ENCODE results near the gene ADAT2. TPM values are rescaled to one million over a fixed set of nuclear protein-coding genes. Genes with fewer than 3 reads are reported as not detected.
"Not testable (repeated sequence)": the region's sequence is repeated elsewhere in the genome, so short reads cannot be mapped to it uniquely, and the experiment has no call there.

Gene ADAT2
- total and polyA plus RNA-seq, 9 donors = 5.1 to 18.1 (median 8.7) TPM

DNA sequence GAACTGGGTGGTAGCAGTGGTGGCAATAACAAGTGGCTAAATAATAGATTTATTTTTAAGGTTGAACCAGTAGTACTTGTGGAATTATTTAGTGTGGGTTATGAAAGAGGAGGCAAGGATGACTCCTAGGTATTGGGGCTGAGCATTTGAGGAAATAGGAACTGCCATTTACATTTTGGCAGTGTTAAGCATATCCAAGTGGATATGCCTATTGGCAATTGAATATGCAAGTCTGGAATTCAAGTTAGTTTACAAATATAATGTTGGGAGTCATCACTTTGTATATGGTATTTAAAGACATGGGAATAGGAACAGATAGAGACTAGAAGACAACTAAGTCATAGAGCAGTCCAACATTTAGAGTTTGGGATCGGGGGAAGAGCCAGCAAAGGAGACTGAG, 26.1 kb upstream of the ADAT2 start:
- Histone ChIP-seq H3K27me3 (ENCODE audit: control insufficient read depth, insufficient read depth, low read length) (no peaks in the 10 kb centered on the region), H3K9me3 (replicated peaks; ENCODE audit: control insufficient read depth, low read depth, low read length) (no peaks in the 10 kb centered on the region), H3K27ac (ENCODE audit: low read length) (no peak overlapping the region), H3K36me3 (ENCODE audit: control insufficient read depth, insufficient read depth, low read length) (peaks cover 12% of the 10 kb centered on the region), H3K4me1 (ENCODE audit: control insufficient read depth, insufficient read depth, low read length) (no peaks in the 10 kb centered on the region), H3K4me3 (ENCODE audit: low read length) (no peak overlapping the region)
- no peak for DNase-seq
- WGBS (ENCODE audit: insufficient coverage) = 100% methylated on average over 1 of the region's 1 CpG

DNA sequence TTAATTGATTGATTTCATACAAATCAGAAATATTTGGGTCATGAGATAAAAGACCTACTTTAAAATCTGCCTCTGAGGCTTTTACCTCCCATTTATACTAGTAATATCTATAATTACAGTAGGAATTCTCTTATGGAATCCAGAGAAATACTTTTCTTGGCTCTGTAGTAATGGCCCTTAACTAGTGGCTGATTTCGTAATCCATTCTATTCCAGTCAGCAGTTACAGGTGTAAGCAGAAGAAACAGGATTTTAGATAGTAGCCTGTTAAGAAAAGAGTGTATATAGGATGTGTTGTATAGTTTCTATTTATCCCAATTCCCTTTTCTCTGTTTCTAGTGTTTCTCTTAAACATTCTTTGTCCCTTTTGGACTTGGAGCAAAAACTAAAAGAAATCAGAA, 21.3 kb upstream of the ADAT2 start:
- no peaks in the 10 kb centered on the region for H3K4me1 ChIP-seq (ENCODE audit: control insufficient read depth, insufficient read depth, low read length)
- no peaks in the 10 kb centered on the region for H3K9me3 ChIP-seq (replicated peaks; ENCODE audit: control insufficient read depth, low read depth, low read length)
- H3K36me3 ChIP-seq (ENCODE audit: control insufficient read depth, insufficient read depth, low read length) = peaks cover 9% of the 10 kb centered on the region
- H3K4me3 ChIP-seq (ENCODE audit: low read length) = no peak overlapping the region
- no peaks in the 10 kb centered on the region for H3K27me3 ChIP-seq (ENCODE audit: control insufficient read depth, insufficient read depth, low read length)
- WGBS (ENCODE audit: insufficient coverage) = no CpG with 5 or more reads among the region's 1 CpG
- H3K27ac ChIP-seq (ENCODE audit: low read length) = no peak overlapping the region
- DNase-seq = no peak

- H3K27me3 ChIP-seq (ENCODE audit: control insufficient read depth, insufficient read depth, low read length); H3K9me3 ChIP-seq (replicated peaks; ENCODE audit: control insufficient read depth, low read depth, low read length); H3K36me3 ChIP-seq (ENCODE audit: control insufficient read depth, insufficient read depth, low read length); DNase-seq; H3K4me1 ChIP-seq (ENCODE audit: control insufficient read depth, insufficient read depth, low read length); H3K4me3 ChIP-seq (ENCODE audit: low read length); H3K27ac ChIP-seq (ENCODE audit: low read length): not testable (repeated sequence)
- no CpG with 5 or more reads among the region's 2 CpGs for WGBS (ENCODE audit: insufficient coverage)
These were observed 18.3 kb upstream of the ADAT2 start for GRCh38 chr6:143468823-143469222.

GRCh38 chr6:143468026-143468425, 17.5 kb upstream of the ADAT2 start:
- no peak for DNase-seq
- no peaks in the 10 kb centered on the region for H3K9me3 ChIP-seq (replicated peaks; ENCODE audit: control insufficient read depth, low read depth, low read length)
- no peak overlapping the region for H3K27ac ChIP-seq (ENCODE audit: low read length)
- H3K4me1 ChIP-seq (ENCODE audit: control insufficient read depth, insufficient read depth, low read length) = no peaks in the 10 kb centered on the region
- no peak overlapping the region for H3K4me3 ChIP-seq (ENCODE audit: low read length)
- H3K36me3 ChIP-seq (ENCODE audit: control insufficient read depth, insufficient read depth, low read length) = no peaks in the 10 kb centered on the region
- no peaks in the 10 kb centered on the region for H3K27me3 ChIP-seq (ENCODE audit: control insufficient read depth, insufficient read depth, low read length)

GRCh38 chr6:143465546-143465945, 15.1 kb upstream of the ADAT2 start:
- no peaks in the 10 kb centered on the region for H3K9me3 ChIP-seq (replicated peaks; ENCODE audit: control insufficient read depth, low read depth, low read length)
- 67% methylated on average over 1 of the region's 2 CpGs for WGBS (ENCODE audit: insufficient coverage)
- no peak overlapping the region for H3K4me3 ChIP-seq (ENCODE audit: low read length)
- no peak for DNase-seq
- no peaks in the 10 kb centered on the region for H3K27me3 ChIP-seq (ENCODE audit: control insufficient read depth, insufficient read depth, low read length)
- peaks cover 5% of the 10 kb centered on the region for H3K36me3 ChIP-seq (ENCODE audit: control insufficient read depth, insufficient read depth, low read length)
- no peaks in the 10 kb centered on the region for H3K4me1 ChIP-seq (ENCODE audit: control insufficient read depth, insufficient read depth, low read length)
- no peak overlapping the region for H3K27ac ChIP-seq (ENCODE audit: low read length)

DNA sequence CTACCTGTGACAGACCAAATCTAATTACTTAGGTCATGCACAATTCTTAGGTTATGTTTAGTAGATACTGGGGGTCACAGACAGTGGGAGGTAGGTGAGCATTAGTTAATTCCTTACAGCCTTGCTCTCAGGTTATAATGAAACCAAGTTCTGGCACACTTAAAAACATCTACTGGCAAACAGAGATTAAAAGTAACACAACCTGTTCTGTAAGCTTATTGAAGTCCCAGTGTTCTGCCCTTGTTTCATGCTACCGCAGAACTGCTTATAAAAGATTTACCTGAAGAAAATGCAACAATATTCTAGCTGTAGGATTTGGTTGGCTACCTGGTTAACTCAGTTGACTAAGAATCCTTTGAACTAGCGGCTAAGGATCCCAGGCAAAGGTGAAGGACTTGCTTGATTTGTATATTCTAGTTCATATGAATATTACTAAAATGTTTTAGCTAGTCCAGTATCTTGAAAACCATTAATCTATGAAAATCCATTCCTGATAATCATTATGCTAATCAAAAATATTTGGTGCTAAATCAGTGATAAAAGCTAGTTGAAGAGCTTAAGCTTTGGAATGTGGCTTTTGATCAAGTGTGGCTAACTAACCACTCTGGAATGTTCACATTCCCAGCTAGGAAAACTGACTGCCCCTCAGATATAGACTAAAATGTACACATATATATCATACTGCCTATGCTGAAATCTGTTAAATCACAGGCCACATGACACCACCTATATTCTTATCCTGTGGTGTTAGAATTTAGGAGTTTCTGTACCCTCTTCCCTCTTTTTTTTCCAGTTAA, 7.3 kb upstream of the ADAT2 start:
- DNase-seq = no peak

DNA sequence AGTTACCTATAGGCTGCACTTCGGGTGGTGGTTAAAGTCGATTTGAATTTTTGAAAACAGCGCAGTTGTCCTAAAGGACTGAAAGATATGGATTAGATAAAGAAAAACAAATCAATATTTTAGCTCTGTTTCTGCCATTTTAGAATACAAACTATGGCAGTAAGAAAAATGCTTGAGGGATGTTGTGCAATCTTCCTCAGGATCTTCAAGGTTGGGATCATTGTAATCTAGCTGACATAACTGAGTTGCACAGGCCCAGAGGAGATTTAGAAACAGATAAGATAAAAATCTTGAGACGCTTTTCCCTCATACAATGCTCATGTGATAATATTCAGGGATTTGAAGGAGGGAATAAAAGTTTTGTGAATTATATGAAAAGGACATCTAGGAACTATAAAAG, 1.0 kb upstream of the ADAT2 start:
- H3K27me3 ChIP-seq (ENCODE audit: control insufficient read depth, insufficient read depth, low read length) = no peaks in the 10 kb centered on the region
- DNase-seq = no peak
- H3K4me1 ChIP-seq (ENCODE audit: control insufficient read depth, insufficient read depth, low read length) = peaks cover 2% of the 10 kb centered on the region
- WGBS (ENCODE audit: insufficient coverage) = no CpG with 5 or more reads among the region's 4 CpGs
- H3K36me3 ChIP-seq (ENCODE audit: control insufficient read depth, insufficient read depth, low read length) = peaks cover 4% of the 10 kb centered on the region
- no peaks in the 10 kb centered on the region for H3K9me3 ChIP-seq (replicated peaks; ENCODE audit: control insufficient read depth, low read depth, low read length)
- H3K4me3 ChIP-seq (ENCODE audit: low read length) = peak overlapping the region; percentile 72
- H3K27ac ChIP-seq (ENCODE audit: low read length) = no peak overlapping the region

More for the DNA sequence above, 7.3 kb upstream of the ADAT2 start:
- Histone ChIP-seq H3K4me3 (ENCODE audit: low read length) (no peak overlapping the region), H3K27me3 (ENCODE audit: control insufficient read depth, insufficient read depth, low read length) (no peaks in the 10 kb centered on the region), H3K4me1 (ENCODE audit: control insufficient read depth, insufficient read depth, low read length) (no peaks in the 10 kb centered on the region), H3K27ac (ENCODE audit: low read length) (no peak overlapping the region), H3K9me3 (replicated peaks; ENCODE audit: control insufficient read depth, low read depth, low read length) (no peaks in the 10 kb centered on the region), H3K36me3 (ENCODE audit: control insufficient read depth, insufficient read depth, low read length) (peaks cover 13% of the 10 kb centered on the region)
- no CpG with 5 or more reads among the region's 2 CpGs for WGBS (ENCODE audit: insufficient coverage)

- peak; percentile 72 for DNase-seq
- no CpG with 5 or more reads among the region's 19 CpGs for WGBS (ENCODE audit: insufficient coverage)
- Histone ChIP-seq H3K4me1 (ENCODE audit: control insufficient read depth, insufficient read depth, low read length) (peaks cover 2% of the 10 kb centered on the region), H3K9me3 (replicated peaks; ENCODE audit: control insufficient read depth, low read depth, low read length) (no peaks in the 10 kb centered on the region), H3K36me3 (ENCODE audit: control insufficient read depth, insufficient read depth, low read length) (peaks cover 4% of the 10 kb centered on the region), H3K4me3 (ENCODE audit: low read length) (peak overlapping the region; percentile 72), H3K27ac (ENCODE audit: low read length) (peak overlapping the region; percentile 81), H3K27me3 (ENCODE audit: control insufficient read depth, insufficient read depth, low read length) (no peaks in the 10 kb centered on the region)
These were observed 612 bp downstream of the ADAT2 start for GRCh38 chr6:143449714-143450452.

DNA sequence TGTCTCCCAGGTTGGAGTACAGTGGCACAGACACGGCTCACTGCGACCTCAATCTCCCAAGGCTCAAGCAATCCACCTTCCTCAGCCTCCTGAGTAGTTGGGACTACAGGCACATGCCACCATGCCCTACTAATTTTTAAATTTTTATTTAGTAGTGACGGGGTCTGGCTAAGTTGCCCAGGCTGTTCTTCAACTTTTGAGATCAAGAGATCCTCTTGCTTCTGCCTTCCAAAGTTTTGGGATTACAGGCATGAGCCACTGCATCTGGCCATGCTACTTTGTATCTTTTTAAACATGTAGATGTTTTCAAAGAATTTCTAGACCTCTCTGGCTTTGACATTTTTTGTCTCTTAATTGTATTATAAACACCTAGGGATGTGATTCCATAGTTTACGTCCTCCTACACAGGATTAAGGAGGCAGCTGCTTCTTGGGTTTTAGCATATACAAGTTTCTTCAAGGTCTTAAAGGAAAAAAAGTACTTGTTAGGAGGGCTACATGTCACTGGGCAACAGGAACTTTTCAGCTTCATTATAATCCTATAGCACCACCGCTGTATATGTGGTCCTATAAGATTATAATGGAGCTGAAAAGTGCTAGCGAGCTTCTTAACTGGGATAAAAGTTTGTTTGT, 1.3 kb downstream of the ADAT2 start:
- Histone ChIP-seq H3K27ac (ENCODE audit: low read length) (no peak overlapping the region), H3K9me3 (replicated peaks; ENCODE audit: control insufficient read depth, low read depth, low read length) (no peaks in the 10 kb centered on the region), H3K4me1 (ENCODE audit: control insufficient read depth, insufficient read depth, low read length) (peaks cover 2% of the 10 kb centered on the region), H3K4me3 (ENCODE audit: low read length) (peak overlapping the region; percentile 72), H3K27me3 (ENCODE audit: control insufficient read depth, insufficient read depth, low read length) (no peaks in the 10 kb centered on the region), H3K36me3 (ENCODE audit: control insufficient read depth, insufficient read depth, low read length) (peaks cover 4% of the 10 kb centered on the region)
- DNase-seq = no peak
- no CpG with 5 or more reads among the region's 6 CpGs for WGBS (ENCODE audit: insufficient coverage)

DNA sequence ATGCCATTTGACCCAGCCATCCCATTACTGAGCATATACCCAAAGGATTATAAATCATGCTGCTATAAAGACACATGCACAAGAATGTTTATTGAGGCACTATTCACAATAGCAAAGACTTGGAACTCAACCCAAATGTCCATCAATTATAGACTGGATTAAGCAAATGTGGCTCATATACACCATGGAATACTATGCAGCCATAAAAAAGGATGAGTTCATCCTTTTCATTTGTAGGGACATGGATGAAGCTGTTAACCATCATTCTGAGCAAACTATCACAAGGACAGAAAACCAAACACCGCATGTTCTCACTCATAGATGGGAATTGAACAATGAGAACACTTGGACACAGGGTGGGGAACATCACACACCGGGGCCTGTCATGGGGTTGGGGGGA, 2.6 kb downstream of the ADAT2 start:
- not testable (repeated sequence) for H3K36me3 ChIP-seq (ENCODE audit: control insufficient read depth, insufficient read depth, low read length); H3K4me3 ChIP-seq (ENCODE audit: low read length); H3K4me1 ChIP-seq (ENCODE audit: control insufficient read depth, insufficient read depth, low read length); DNase-seq; H3K27me3 ChIP-seq (ENCODE audit: control insufficient read depth, insufficient read depth, low read length); H3K27ac ChIP-seq (ENCODE audit: low read length); H3K9me3 ChIP-seq (replicated peaks; ENCODE audit: control insufficient read depth, low read depth, low read length)
- WGBS (ENCODE audit: insufficient coverage) = no CpG with 5 or more reads among the region's 2 CpGs

All from muscle of leg (tissue), 11 donors.